CD4-positive, alpha-beta T cell treated with Interleukin-6 for 4 hours (primary cell): ENCODE results near the gene ZBTB46.
"Not testable (repeated sequence)": the region's sequence is repeated elsewhere in the genome, so short reads cannot be mapped to it uniquely, and the experiment has no call there.

ENCODE experiments used
- DNase-seq: peaks from one replicate; pipeline ENCODE4 v3.0.0-alpha.2; 2020; ENCODE audit warnings: mixed read lengths

ZBTB46 gene, protein sequence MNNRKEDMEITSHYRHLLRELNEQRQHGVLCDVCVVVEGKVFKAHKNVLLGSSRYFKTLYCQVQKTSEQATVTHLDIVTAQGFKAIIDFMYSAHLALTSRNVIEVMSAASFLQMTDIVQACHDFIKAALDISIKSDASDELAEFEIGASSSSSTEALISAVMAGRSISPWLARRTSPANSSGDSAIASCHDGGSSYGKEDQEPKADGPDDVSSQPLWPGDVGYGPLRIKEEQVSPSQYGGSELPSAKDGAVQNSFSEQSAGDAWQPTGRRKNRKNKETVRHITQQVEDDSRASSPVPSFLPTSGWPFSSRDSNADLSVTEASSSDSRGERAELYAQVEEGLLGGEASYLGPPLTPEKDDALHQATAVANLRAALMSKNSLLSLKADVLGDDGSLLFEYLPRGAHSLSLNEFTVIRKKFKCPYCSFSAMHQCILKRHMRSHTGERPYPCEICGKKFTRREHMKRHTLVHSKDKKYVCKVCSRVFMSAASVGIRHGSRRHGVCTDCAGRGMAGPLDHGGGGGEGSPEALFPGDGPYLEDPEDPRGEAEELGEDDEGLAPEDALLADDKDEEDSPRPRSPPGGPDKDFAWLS

DNA sequence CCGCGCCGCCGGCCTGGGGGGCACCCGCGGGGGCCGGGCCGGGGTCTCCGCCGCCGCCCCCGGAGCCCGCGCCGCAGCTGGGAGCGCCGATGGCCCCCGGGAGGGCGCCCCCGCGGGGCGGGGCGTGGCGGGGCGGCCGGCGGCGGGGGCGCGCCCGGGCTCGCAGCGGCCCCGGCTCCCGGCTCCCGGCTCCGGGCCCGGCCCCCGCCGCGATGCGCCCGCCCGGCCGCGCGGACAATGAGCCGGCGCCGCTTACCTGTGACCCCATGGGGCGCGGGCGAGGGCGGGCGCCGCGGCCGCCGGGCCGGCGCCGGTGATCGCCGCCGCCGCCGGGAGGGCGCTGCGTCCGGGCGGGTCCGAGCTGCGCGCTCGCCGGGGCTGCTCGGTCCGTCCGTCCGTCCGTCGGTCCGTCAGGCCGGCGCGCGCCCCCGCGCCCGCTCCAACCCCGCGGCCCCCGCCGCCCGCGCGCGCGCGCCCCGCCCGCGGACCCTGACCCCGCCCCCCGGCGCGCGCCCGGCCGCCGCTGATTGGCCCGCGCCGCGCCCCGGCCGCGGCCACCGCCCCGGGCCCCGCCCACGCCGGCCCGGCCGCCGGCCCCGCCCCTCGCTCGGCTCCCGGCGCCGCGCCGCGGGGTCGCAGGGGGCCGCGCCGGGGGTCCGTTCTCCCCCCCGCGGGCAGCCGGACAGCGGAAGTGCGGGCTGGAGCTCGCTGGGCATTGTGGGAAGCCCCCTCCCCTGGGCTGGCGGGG is at the start of gene ZBTB46:
TSS of gene ZBTB46 (minus strand) at position 424 of the 748 bp plus-strand sequence. CDS start 40,507 bp downstream, outside the sequence.
- DNase-seq, result peak; percentile 28

DNA sequence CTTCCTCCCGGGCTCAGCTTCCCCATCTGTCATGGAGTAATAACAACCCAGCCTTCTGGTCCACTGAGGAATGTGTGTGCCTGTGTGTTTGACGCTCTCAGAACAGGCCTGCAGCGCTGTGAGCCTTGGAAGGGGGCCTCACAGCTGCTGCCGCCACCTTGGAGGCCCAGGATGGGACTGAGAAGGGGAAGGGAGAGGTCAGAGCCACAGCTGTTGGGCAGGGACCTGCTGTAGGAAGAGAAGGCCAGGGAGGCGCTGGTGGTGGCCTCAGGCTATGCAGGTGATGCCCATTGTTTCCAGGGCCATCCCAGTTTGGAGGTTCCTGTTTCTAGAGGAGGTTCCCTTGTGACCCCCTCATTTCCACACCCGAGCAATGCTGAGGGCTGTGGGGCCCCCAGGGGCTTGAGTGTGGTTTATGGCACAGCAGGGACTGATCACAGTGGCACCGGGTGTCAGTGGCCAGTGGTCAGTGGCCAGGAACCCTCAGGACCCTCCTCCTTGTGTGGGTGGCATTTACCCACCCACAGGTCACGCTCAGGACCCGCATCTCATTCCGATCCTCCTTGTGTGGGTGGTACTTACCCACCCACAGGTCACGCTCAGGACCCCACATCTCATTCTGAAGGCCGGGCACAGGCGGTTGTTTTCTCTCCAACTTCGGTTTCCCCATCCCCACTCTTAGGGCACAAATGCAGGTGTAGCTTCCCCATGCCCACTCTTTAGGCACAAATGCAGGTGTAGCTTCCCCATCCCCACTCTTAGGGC is 48.0 kb upstream of the ZBTB46 start:
- DNase-seq, result no peak

DNA sequence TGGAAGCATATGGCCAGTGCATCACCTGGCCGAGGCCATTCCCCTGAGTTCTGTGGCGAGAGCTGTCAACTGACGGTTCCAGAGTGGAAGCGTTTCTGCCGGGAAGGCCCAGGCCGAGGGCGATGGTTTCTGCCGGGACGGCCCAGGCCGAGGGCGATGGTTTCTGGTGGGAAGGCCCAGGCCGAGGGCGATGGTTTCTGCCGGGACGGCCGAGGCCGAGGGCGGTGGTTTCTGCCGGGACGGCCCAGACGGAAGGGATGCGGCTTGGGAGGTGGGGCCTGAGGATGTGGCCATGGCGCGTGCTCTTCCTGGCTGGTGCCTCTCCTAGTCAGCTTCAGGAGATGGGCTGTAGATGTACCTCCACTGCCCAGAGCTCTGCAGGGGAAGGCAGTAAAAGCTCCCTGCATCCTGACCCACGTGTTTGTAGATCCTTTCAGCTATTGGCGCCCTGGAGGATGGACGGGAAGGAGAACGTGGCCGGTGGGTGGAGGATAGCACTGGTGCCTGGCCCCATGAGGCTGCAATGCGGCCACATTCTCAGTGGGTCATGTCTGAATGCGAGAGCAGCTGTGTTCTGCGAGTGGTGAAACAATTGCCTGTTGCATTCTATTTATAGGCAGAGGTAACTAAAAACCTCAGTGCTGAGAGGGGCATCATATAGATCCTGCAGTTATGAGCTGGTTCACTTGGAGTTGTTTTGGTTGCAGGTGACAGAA is 46.8 kb upstream of the ZBTB46 start:
- no peak for DNase-seq

DNA sequence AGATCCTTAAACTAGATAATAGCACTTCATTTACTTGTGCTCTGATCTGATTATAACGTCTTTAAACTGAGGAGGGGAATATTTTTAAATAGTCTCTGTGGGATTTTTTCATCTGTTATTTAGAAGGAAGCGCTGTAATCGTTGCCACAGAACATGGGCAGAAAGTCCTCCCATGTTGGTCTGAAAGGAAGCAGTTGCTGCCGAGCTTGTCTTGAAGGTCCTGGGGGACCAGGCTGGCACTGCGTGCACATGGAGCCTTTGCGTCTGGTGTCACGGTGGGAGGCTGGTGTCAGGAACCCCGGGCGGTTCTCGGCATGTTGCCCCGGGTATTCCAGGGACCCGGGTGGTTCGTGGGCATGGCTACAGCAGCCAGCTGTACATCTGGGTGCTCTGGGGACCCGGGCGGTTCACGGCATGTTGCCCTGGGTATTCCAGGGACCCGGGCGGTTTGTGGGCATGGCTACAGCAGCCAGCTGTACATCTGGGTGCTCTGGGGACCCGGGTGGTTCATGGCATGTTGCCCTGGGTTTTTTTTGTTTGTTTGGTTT is 45.5 kb upstream of the ZBTB46 start:
- DNase-seq, result no peak

DNA sequence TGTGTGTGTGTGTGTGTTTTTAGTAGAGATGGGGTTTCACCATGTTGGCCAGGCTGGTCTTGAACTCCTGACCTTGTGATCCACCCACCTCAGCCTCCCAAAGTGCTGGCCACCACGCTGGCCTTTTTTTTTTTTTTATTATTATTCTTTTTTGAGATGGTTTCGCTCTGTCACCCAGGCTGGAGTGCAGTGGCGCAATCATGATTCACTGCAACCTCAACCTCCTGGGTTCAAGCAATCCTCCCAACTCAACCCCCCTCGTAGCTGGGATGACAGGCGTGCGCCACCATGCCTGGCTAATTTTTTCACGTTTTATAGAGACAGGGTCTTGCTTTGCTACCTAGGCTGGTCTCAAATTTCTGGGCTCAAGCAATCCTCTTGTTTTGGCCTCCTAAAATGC is 43.2 kb upstream of the ZBTB46 start:
- not testable (repeated sequence) for DNase-seq

DNA sequence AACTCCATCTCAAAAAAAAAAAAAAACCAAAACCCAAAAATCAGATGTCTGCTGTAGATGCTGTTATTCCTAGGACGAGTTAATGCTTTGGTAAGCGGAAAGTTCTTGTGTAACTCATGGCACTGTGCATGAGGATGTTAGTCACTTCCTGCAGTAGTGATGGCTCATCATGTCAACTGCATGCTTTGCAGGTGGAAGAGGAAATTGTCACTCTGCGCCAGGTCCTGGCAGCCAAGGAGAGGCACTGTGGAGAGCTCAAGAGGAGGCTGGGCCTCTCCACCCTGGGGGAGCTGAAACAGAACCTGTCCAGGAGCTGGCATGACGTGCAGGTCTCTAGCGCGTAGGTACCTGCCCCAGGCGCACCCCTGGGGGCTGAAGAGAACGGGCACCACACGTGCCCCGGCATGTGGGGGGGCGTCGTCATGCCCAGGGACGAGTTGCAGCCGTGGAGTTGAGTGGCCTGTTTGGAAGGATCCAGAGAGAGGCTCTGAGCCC is 42.5 kb upstream of the ZBTB46 start:
- DNase-seq, result peak; percentile 35

DNA sequence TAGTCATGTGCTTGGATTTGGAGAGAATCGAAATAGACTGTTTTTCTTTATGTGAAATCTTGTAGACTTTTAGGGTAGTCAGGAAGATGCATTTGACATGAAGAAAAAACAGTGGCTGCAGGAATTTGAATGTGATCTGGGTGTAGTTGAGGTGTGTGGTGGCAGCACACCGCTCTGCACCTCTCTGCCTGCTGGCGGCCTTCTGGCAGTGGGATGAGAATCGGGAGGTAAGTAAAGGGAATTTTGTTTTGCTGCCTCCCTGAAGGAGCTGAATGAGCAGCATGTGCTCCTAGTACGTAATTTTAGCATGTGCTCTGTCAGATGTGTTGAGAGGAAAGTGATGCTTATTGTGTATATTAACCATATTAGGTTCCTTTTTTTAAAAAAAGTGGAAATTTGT is 37.2 kb upstream of the ZBTB46 start:
- DNase-seq, result no peak

DNA sequence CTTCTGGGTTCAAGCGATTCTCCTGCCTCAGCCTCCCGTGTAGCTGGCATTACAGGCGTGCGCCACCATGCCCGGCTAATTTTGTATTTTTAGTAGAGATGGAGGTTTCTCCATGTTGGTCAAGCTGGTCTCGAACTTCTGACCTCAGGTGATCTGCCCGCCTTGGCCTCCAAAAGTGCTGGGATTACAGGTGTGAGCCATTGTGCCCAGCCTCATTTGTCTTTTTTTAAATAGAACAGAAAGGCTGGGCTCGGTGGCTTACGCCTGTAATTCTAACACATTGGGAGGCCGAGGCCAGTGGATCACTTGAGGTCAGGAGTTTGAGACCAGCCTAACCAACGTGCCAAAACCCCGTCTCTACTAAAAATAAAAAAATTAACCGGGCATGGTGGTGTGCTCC is 36.0 kb upstream of the ZBTB46 start:
- DNase-seq, result not testable (repeated sequence)

DNA sequence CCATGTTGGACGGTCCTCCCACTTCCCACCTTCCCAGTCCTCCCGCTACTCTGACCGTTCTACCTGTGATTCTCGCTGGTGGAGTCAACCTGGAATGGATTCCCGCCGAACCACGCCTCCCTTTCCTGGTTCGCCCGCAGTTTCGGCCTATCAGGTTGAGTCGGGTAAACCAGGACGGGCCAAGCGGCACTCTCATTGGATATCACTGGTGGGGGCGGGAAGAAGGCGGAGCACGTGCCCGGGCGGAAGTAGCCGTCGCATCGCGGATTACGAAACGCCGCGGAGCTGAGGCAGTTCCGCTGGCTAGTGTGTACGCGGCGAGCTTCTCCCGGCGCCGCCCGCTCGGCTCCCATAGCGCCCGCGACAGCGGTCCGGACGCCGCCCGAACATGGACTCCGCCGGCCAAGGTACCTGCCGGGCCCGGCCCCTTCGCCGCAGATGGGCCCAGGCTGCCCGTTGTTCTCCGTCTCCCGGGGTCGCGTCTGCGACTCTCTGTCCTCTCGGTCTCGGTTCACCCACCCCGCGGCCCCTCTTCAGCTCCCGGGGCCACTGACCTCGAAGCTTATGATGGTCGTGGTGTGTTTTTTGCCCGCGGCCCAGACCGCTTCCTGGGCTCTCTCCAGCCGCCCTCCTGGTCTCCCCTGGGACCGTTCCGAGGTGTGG is 34.0 kb upstream of the ZBTB46 start, which contains the start of gene TPD52L2:
TSS of gene TPD52L2 (plus strand) at position 293 of the 663 bp plus-strand sequence. CDS start at position 389, 96 bp downstream.
- peak; percentile 99 for DNase-seq

DNA sequence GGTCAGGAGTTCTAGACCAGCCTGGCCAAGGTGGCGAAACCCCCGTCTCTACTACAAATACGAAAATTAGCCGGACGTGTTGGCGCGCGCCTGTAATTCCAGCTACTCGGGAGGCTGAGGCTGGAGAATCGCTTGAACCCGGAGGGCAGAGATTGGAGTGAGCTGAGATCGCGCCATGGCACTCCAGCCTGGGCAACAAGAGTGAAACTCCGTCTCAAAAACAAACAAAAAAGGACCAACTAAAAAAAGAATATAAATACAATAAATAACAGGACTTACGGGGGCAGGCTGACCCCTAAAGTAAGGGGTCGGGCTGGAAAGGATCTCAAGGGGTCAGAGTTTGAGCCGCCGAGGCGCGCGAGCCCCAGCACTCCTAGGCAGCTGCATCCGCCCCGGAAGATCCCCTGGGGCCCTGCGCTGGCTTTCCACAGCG is 33.5 kb upstream of the ZBTB46 start:
- no peak for DNase-seq

DNA sequence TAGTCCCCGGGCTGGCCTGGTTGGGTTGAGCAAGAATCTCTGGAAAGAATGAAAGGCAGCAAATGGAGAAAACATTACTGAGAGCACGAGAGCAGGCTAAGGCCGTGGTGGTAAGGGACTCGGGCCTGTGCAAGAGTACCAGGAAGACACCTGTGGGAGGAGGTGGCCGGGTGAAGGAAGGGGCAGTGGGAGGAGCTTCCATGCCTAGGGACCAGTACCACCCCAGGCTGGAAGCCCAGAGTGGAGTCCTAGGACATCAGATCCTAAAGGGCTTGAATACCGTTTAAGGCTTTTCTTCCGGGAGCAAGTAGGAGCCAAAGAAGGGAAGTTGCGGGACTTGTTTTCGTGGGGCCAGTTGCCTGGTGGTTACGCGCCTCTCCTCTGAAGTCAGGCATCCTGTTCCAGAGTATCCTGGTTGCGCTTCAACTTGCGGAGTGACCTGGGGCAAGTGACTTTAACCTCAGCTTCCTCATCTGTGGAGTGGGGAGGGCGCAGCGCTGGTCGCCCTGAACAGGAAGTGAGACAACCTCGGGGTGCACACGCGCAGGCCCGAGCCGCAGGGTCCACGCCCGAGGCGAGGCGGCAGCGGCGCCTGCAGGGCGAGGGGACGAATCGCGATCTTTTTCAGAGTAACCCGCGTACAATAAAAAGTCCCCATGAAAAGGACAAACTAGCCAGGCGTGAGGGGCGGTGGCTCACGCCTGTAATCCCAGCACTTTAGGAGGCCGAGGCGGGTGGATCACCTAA is 32.9 kb upstream of the ZBTB46 start:
- peak; percentile 87 for DNase-seq

DNA sequence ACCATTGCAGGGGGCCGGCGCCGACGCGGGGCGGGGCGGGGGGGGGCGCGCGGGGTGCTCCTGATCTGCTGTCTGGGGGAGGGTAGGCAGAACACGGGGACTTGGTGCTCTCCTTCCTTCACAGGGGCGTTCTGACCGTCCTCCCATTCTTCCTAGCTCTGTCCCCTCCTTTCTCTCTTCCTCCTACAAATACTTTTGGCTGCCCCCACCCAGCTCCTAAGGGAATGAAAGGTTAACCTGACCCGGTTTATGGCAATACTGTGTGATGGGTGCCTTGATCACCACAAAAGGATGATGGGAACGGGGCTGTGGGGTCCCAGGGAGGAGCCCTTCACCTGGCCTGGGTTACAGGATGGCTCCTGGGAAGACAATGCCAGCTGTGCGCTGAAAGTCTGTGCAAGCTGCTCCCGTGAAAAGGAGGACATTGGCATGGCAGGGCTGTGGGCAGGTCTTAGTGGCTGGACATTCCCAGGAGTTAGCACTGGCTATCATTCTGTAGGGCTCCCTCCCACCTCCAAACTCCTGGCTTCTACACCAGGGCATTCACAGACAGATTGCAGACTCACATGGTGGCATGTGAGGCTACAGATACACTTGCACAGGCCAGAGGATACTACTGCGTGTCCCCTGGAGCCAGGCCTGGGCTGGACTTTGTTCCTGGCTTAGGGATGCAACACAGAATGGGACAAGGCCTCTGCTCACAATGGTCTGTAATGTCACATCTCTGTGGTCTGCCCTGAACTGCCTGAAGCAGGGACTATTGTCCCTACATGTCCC is 32.1 kb upstream of the ZBTB46 start:
- no peak for DNase-seq

DNA sequence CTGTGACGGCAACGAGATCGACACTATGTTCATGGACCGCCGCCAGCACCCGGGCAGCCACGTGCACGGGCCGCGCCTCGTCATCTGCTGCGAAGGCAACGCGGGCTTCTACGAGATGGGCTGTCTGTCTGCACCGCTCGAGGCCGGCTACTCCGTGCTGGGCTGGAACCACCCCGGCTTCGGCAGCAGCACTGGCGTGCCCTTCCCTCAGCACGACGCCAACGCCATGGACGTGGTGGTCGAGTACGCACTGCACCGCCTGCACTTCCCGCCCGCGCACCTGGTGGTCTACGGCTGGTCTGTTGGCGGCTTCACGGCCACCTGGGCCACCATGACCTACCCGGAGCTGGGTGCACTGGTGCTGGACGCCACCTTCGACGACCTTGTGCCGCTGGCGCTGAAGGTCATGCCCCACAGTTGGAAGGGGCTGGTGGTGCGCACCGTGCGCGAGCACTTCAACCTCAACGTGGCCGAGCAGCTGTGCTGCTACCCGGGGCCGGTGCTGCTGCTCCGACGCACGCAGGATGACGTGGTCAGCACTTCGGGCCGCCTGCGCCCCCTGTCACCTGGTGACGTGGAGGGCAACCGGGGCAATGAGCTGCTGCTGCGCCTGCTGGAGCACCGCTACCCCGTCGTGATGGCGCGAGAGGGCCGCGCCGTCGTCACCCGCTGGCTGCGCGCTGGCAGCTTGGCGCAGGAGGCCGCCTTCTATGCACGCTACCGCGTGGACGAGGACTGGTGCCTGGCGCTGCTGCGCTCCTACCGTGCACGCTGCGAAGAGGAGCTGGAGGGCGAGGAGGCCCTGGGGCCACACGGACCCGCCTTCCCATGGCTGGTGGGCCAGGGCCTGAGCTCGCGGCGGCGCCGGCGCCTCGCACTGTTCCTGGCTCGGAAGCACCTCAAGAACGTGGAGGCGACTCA is 31.2 kb upstream of the ZBTB46 start:
- DNase-seq, result no peak

DNA sequence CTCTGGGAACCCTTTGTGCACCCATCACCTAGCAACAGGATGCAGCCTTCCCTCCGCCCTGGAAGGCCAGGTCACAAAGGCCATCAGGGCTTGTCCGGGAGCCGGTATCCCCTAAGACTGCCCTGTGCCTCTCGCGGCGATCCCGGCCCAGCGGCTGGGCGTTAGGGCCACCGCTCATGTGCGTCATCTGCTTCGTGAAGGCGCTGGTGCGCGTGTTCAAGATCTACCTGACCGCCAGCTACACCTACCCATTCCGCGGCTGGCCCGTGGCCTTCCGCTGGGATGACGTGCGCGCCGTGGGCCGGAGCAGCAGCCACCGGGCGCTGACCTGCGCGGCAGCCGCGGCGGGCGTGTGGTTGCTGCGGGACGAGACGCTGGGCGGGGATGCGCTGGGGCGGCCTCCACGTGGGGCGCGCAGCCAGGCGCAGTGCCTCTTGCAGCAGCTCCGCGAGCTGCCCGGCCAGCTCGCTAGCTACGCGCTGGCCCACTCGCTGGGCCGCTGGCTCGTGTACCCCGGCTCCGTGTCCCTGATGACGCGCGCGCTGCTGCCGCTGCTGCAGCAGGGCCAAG is 30.4 kb upstream of the ZBTB46 start, which contains the start of gene ABHD16B:
TSS of gene ABHD16B (plus strand) at position 134 of the 570 bp plus-strand sequence. CDS start at position 177, 43 bp downstream.
- DNase-seq, result no peak

DNA sequence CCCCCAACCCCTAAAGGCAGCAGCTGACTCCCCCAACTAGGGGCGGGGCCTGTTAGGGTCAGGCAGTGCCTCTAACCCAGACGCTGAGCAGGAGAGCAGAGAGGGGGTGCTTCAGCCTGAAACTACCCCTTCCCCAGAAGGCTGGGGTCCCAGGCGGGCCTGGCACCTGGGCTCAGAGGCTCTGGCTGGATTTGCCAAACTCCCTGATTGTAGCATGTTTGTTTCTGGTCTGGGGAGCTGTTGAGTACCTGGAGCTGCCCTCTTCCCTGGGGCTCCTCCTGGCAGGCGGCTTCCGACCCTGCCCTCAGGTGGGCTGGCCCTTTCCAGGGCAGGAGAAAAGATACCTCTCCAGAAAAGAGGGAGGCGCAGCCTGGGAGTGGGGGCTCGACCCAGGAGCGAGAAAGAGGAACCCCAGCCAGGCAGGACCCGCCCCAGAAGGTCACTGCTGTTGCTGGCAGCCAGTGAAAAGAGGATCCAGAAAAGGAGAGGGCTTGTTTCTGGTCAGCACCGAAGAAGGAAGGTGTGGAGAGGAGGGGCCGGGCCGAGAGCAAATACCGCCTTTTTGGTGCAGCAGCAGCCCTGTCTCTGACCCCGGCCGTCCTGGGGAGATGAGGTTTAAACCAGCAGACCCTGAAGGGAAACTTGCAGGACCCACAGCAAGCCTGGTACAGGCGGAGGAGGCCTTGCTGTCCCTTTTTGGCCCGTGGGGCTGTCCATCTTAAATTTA is 29.4 kb upstream of the ZBTB46 start:
- DNase-seq, result no peak

DNA sequence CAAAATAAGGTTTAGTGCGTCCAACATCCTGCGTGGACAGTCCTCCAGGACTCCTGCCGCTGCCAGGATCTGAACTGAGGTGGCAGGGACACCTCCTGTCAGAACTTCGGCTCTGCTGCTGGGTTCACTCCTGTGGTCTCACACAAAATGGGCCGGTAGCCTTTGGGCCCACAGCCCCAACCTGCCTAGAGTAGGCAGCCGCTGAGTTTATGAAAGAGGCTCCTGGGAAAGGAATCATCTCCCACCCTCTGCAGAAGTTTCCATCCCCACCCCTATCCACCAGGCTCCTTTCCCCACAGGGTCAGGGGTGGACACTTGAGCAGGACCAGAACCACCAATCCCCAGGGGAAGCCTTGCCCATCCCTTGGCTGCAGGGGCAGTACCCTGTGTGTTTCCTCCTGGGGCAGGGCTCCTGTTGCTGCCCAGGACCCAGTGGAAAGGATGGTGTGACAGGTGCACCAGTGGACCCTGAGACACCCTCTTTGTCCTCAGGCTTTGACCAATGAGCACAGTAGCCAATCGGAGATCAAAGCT is 28.2 kb upstream of the ZBTB46 start:
- DNase-seq, result no peak
